8988T (cell line): Measurements from ENCODE around the gene PAPOLG.
"Not testable (repeated sequence)": the region's sequence is repeated elsewhere in the genome, so short reads cannot be mapped to it uniquely, and the experiment has no call there.

Experiments used
- DNase-seq: peaks from one replicate; pipeline ENCODE4 v3.0.0; 2011

Gene PAPOLG

DNA sequence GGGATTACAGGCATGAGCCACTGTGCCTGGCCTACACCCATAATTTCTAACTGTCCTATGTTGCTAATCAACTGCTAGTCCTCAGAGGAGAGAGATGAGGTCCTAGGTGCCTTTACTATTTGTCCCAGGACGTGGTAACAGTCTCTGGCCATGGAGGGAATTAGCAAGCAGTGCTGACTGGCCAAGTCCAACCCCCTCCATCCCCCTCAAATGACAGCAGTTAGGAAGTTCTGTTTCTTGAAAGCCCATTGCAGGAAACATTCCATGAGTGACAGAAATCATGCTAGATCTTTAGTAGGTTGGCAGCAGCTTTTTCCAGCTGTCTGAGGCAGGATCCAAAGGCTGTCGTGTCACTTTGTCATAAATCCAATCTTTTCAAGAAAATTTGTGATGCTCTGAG lies 69.6 kb downstream of the PAPOLG start:
- no peak for DNase-seq

- no peak for DNase-seq
Measured at GRCh38 chr2:60826111-60826510, 70.0 kb downstream of the PAPOLG start.

DNA sequence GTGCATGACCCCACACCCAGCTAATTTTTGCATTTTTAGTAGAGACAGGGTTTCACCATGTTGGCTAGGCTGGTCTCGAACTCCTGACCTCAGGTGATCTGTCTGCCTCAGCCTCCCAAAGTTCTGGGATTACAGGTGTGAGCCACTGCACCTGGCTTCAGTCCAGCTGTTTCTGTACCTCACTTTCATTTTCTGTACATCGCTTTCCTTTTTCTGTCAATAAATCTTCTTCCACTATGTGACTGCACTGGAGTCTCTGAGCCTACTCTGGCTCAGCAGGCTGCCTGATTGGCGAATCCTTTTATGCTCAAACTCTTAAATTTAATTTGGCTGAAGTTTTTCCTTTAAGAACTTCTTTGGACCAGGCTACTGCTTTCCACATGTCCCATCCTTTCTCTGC lies 70.8 kb downstream of the PAPOLG start:
- not testable (repeated sequence) for DNase-seq

DNA sequence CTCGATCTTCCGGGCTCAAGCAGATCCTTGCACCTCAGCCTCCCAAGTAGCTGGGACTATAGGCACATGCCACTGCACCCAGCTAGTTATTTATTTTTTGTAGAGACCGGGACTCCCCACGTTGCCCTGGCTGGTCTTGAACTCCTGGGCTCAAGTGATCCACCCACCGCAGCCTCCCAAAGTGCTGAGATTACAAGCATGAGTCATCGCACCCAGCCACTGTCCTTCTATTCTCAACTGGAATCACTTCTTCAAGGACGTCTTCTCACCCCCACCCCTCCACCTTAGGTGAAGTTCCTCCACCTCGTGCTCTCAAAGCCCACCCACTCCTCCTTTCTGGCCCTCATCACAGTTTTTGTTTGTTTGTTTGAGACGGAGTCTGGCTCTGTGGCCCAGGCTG lies 71.3 kb downstream of the PAPOLG start:
- no peak for DNase-seq

GRCh38 chr2:60830991-60831390 lies 74.9 kb downstream of the PAPOLG start:
- no peak for DNase-seq

- no peak for DNase-seq
Measured at GRCh38 chr2:60831921-60832320, 75.9 kb downstream of the PAPOLG start.

- no peak for DNase-seq
Measured at GRCh38 chr2:60832621-60833020, 76.6 kb downstream of the PAPOLG start.

DNA sequence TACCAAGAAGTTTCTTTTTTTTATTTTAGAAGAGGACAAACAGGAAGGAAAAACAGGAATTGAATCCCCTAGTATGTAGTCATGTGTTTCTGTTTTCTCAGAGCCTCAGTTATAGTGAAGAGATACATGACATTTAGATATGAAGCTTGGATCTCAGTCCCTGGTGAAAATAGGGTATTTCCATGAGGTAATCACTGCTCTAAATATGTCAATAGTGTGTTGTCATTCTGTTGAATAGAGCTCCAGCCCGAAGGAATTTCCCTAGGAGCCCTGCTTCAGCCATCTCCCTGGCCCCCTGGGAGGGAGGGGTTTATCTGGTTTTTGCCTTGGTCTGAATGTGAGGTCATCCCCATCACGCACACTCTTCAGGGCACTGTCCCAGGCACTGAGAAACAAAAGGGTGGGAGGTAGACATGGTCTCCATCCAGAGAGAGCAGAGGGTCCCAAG lies 78.2 kb downstream of the PAPOLG start:
- DNase-seq, result no peak

GRCh38 chr2:60836491-60836890 lies 80.4 kb downstream of the PAPOLG start:
- DNase-seq, result no peak

DNA sequence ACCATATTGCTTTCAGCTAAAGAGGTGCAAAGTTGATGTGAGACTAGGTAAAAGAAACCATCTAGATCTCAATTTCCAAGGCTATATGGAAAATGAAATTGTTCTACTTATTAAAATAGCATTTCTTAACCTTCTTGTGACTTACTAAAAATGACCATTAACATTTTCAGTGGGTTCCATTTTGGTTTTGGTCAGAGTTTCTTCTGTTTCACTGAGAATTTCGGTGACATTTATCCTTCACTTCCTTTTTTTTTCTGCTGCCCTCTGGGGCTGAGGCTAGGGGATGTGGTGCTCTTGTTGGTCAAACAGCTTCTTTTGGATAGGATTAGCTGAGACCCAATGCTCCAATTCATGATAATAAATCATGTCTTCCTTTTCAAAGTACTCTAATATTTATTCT lies 81.1 kb downstream of the PAPOLG start:
- DNase-seq, result no peak

DNA sequence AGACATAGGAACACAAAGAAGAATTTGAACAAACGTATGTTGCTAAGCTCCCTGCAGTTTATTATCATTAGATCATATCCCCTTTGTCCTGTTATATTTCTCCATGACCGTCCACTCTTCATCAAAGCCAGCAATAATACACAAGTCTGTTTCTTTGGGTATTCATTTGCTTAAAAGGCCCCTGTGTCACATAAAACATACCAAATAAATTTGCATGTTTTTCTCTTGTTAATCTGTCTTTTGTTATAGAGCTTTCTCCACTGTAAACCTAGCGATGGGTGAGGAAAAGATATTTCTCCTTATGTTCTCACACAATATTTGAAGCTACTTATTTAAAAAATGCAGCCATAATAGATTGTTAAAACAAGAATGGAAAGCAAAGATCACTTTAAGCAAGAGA lies 82.4 kb downstream of the PAPOLG start:
- no peak for DNase-seq

- DNase-seq, result no peak
Measured at GRCh38 chr2:60839126-60839813, 83.2 kb downstream of the PAPOLG start.

DNA sequence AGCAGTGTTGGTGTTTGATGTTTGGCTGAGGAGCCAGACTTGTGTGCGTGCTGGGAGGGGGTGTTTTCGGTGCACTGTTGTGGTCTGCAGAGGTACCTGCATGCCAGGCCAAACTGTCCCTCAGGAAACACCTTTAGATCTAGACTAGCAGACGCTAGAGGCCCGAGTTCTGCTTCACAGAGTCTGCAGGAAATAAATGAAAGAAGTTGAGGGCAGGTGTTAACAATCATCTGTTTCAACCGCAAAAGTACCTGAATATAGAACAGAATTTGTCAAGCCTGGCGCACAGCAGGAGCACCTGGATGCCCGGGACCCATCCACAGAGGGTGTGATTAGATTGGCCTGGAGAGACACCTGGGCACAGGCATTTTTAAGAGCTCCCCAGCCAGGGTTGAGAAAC lies 84.8 kb downstream of the PAPOLG start:
- no peak for DNase-seq

DNA sequence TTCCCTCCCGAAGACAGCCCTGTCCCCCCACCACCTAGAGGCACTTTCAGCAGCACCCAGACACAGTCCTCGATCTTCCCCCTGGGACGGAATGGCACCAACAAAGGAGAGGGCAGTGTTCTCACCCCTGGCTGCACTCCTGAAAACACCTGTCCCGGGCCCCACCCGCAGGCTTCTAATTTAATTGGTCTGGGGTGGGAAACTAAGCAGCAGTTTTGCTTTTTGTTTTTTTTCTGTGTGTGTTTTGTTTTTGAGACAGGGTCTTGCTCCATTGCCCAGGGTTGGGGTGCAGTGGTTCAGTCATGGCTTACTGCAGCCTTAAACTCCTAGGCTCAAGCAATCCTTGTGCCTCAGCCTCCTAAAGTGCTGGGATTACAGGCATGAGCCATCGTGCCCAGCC lies 86.9 kb downstream of the PAPOLG start:
- DNase-seq, result no peak

DNA sequence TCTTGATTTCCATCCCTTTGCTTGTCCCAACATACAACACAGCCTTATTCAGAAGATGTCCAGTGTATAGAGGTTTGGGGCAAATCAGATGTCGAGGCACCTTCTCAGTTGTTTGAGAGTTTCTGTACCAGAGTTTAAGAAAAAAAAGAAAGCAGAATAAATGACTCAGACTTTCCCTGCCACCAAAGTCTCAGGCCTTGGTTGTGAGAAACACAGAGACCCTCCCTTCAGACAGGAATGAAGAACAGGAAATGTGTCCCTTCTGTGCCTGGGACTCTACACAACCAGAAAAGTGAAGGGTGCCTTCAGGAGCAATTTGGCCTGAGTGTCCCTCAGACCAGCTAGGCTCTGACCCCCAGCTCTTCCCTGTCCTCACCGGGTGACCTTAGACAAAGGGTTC lies 88.0 kb downstream of the PAPOLG start:
- no peak for DNase-seq

GRCh38 chr2:60847854-60848253 lies 91.8 kb downstream of the PAPOLG start:
- no peak for DNase-seq
